GM18505 (cell line): ENCODE measurements around the gene PPP5C.
"Not testable (repeated sequence)": the region's sequence is repeated elsewhere in the genome, so short reads cannot be mapped to it uniquely, and the experiment has no call there.

Experiments used
- ATAC-seq: cut with Tn5 transposase; IDR thresholded peaks from one replicate; pipeline ENCODE4 v1.9.1; 2021; ENCODE audit not compliant: unreplicated experiment
- POLR2A ChIP-seq: IDR thresholded peaks from 4 replicates; pipeline ENCODE4 v1.6.1; 2011; ENCODE audit warnings: borderline replicate concordance; ENCODE audit not compliant: insufficient read depth, insufficient read length; ENCODE audit errors: extremely low read depth

PPP5C gene

GRCh38 chr19:46346821-46347571, at the start of gene PPP5C:
Gene PPP5C (plus strand): TSS chr19:46347087. CDS start chr19:46347097, 10 bp downstream.
- ATAC-seq: peak; percentile 69

GRCh38 chr19:46297700-46298478, 49.0 kb upstream of the PPP5C start:
- ATAC-seq: no peak
- TF ChIP-seq POLR2A: no peak

More at GRCh38 chr19:46346821-46347571, at the start of gene PPP5C:
- peak; percentile 85 for TF ChIP-seq POLR2A

- no peak for ATAC-seq
- TF ChIP-seq POLR2A: no peak
These were observed 48.3 kb upstream of the PPP5C start for GRCh38 chr19:46298479-46299003.

GRCh38 chr19:46299004-46299509, 47.8 kb upstream of the PPP5C start:
- ATAC-seq: no peak
- no peak for TF ChIP-seq POLR2A

GRCh38 chr19:46299695-46300094, 47.2 kb upstream of the PPP5C start:
- no peak for ATAC-seq
- no peak for TF ChIP-seq POLR2A

GRCh38 chr19:46303322-46303690, 43.6 kb upstream of the PPP5C start:
- no peak for ATAC-seq
- no peak for TF ChIP-seq POLR2A

- TF ChIP-seq POLR2A: no peak
- no peak for ATAC-seq
These were observed 43.0 kb upstream of the PPP5C start for GRCh38 chr19:46303691-46304397.

GRCh38 chr19:46306501-46306900, 40.4 kb upstream of the PPP5C start:
- no peak for TF ChIP-seq POLR2A
- no peak for ATAC-seq

GRCh38 chr19:46308510-46308909, 38.4 kb upstream of the PPP5C start:
- TF ChIP-seq POLR2A: no peak
- no peak for ATAC-seq

- ATAC-seq: no peak
- TF ChIP-seq POLR2A: no peak
These were observed 37.8 kb upstream of the PPP5C start for GRCh38 chr19:46309056-46309455.

- ATAC-seq: no peak
- no peak for TF ChIP-seq POLR2A
These were observed 35.4 kb upstream of the PPP5C start for GRCh38 chr19:46311444-46311843.

- not testable (repeated sequence) for ATAC-seq
These were observed 33.1 kb upstream of the PPP5C start for GRCh38 chr19:46313540-46314469.
